Muscle layer of colon (tissue), 2 donors: ENCODE data around the gene AGXT.

Experiments
- H3K27ac ChIP-seq: one replicate; pipeline ENCODE4 v1.7.0; 2013; ENCODE audit warnings: low read depth, mild to moderate bottlenecking, low read length, moderate library complexity
- H3K27me3 ChIP-seq, 2 donors: one replicate each; pipeline ENCODE4 v1.7.0; 2013; ENCODE audit warnings: low read length in 2 of 2, mild to moderate bottlenecking in 2 of 2; ENCODE audit not compliant: insufficient read depth in 2 of 2, control insufficient read depth in 1 of 2
- H3K36me3 ChIP-seq: one replicate; pipeline ENCODE4 v1.7.0; 2013; ENCODE audit warnings: mild to moderate bottlenecking, low read length; ENCODE audit not compliant: insufficient read depth
- H3K4me1 ChIP-seq: one replicate; pipeline ENCODE4 v1.7.0; 2013; ENCODE audit warnings: mild to moderate bottlenecking, low read length; ENCODE audit not compliant: insufficient read depth
- H3K4me3 ChIP-seq, 2 donors: one replicate each; pipeline ENCODE4 v1.7.0; 2013; ENCODE audit warnings: low read length in 2 of 2, low read depth in 1 of 2, mild to moderate bottlenecking in 1 of 2, moderate library complexity in 1 of 2
- H3K9ac ChIP-seq: one replicate; pipeline ENCODE4 v1.7.0; 2013; ENCODE audit warnings: low read length
- H3K9me3 ChIP-seq: one replicate; pipeline ENCODE4 v1.7.0; 2013; ENCODE audit warnings: mild to moderate bottlenecking, low read length
- donor health status: abdominal sarcoma.
- donor health status: Adenocarcinoma of cecum.

Gene AGXT

GRCh38 chr2:240899468-240899865, 30.8 kb downstream of the AGXT start:
- no peaks in the 10 kb centered on the region for H3K36me3 ChIP-seq
- no peak overlapping the region for H3K27ac ChIP-seq
- H3K27me3 ChIP-seq: peaks cover 0 to 4% of the 10 kb centered on the region in 2 donors
- no peak overlapping the region for H3K4me3 ChIP-seq
- H3K4me1 ChIP-seq: no peaks in the 10 kb centered on the region
- no peak overlapping the region for H3K9ac ChIP-seq
- H3K9me3 ChIP-seq: no peaks in the 10 kb centered on the region

- peaks cover 0 to 4% of the 10 kb centered on the region in 2 donors for H3K27me3 ChIP-seq
- H3K9me3 ChIP-seq: no peaks in the 10 kb centered on the region
- no peak overlapping the region for H3K27ac ChIP-seq
- no peaks in the 10 kb centered on the region for H3K4me1 ChIP-seq
- no peak overlapping the region for H3K9ac ChIP-seq
- H3K36me3 ChIP-seq: no peaks in the 10 kb centered on the region
- no peak overlapping the region for H3K4me3 ChIP-seq
Observed at GRCh38 chr2:240900141-240900860, 31.7 kb downstream of the AGXT start.

- Histone ChIP-seq H3K27ac (no peak overlapping the region), H3K36me3 (no peaks in the 10 kb centered on the region), H3K4me1 (no peaks in the 10 kb centered on the region), H3K9ac (no peak overlapping the region), H3K27me3 (peaks cover 0 to 8% of the 10 kb centered on the region in 2 donors), H3K9me3 (no peaks in the 10 kb centered on the region), H3K4me3 (no peak overlapping the region)
Observed at GRCh38 chr2:240901986-240902614, 33.5 kb downstream of the AGXT start.

GRCh38 chr2:240902615-240903041, 34.0 kb downstream of the AGXT start:
- Histone ChIP-seq H3K9ac (no peak overlapping the region), H3K27me3 (peaks cover 0 to 8% of the 10 kb centered on the region in 2 donors), H3K4me1 (no peaks in the 10 kb centered on the region)

GRCh38 chr2:240903191-240904060, 34.8 kb downstream of the AGXT start:
- no peaks in the 10 kb centered on the region for H3K36me3 ChIP-seq
- H3K9me3 ChIP-seq: no peaks in the 10 kb centered on the region
- peaks cover 0 to 8% of the 10 kb centered on the region in 2 donors for H3K27me3 ChIP-seq
- no peak overlapping the region for H3K27ac ChIP-seq
- H3K9ac ChIP-seq: no peak overlapping the region
- H3K4me1 ChIP-seq: no peaks in the 10 kb centered on the region
- H3K4me3 ChIP-seq: no peak overlapping the region

More at GRCh38 chr2:240902615-240903041, 34.0 kb downstream of the AGXT start:
- Histone ChIP-seq H3K9me3 (no peaks in the 10 kb centered on the region), H3K27ac (no peak overlapping the region), H3K36me3 (no peaks in the 10 kb centered on the region), H3K4me3 (no peak overlapping the region)

- H3K27ac ChIP-seq: no peak overlapping the region
- H3K36me3 ChIP-seq: no peaks in the 10 kb centered on the region
- no peak overlapping the region for H3K4me3 ChIP-seq
- no peak overlapping the region for H3K9ac ChIP-seq
- H3K4me1 ChIP-seq: no peaks in the 10 kb centered on the region
- peaks cover 0 to 8% of the 10 kb centered on the region in 2 donors for H3K27me3 ChIP-seq
- no peaks in the 10 kb centered on the region for H3K9me3 ChIP-seq
Observed at GRCh38 chr2:240904216-240905175, 35.9 kb downstream of the AGXT start.

GRCh38 chr2:240905176-240905781, 36.7 kb downstream of the AGXT start:
- Histone ChIP-seq H3K27ac (no peak overlapping the region), H3K9me3 (no peaks in the 10 kb centered on the region), H3K36me3 (no peaks in the 10 kb centered on the region), H3K27me3 (peaks cover 0 to 8% of the 10 kb centered on the region in 2 donors), H3K4me1 (no peaks in the 10 kb centered on the region), H3K9ac (no peak overlapping the region), H3K4me3 (no peak overlapping the region)

- peaks cover 0 to 8% of the 10 kb centered on the region in 2 donors for H3K27me3 ChIP-seq
- no peak within 1 kb of the TSS for H3K27ac ChIP-seq
- no peak within 1 kb of the TSS for H3K4me3 ChIP-seq
- no peaks in the 10 kb centered on the region for H3K36me3 ChIP-seq
- H3K4me1 ChIP-seq: no peaks in the 10 kb centered on the region
- H3K9ac ChIP-seq: no peak within 1 kb of the TSS
- H3K9me3 ChIP-seq: no peaks in the 10 kb centered on the region
Observed at GRCh38 chr2:240906141-240906910, 37.7 kb downstream of the AGXT start, which contains the start of gene CROCC2. Gene CROCC2, plus strand, starts transcription at chr2:240906336. Its CDS starts 178 bp downstream, at chr2:240906514.

GRCh38 chr2:240906911-240907590, 38.4 kb downstream of the AGXT start:
- H3K27me3 ChIP-seq: peaks cover 0 to 4% of the 10 kb centered on the region in 2 donors
- H3K4me3 ChIP-seq: no peak overlapping the region
- H3K9ac ChIP-seq: no peak overlapping the region
- no peaks in the 10 kb centered on the region for H3K36me3 ChIP-seq
- no peaks in the 10 kb centered on the region for H3K9me3 ChIP-seq
- H3K27ac ChIP-seq: no peak overlapping the region
- no peaks in the 10 kb centered on the region for H3K4me1 ChIP-seq
